ENCODE data around the gene BTG2. TPM values are rescaled to one million over a fixed set of nuclear protein-coding genes. Genes with fewer than 3 reads are reported as not detected.

Gene BTG2
- total RNA-seq, 1 experiment from 2014 or later: 2.9 TPM

DNA sequence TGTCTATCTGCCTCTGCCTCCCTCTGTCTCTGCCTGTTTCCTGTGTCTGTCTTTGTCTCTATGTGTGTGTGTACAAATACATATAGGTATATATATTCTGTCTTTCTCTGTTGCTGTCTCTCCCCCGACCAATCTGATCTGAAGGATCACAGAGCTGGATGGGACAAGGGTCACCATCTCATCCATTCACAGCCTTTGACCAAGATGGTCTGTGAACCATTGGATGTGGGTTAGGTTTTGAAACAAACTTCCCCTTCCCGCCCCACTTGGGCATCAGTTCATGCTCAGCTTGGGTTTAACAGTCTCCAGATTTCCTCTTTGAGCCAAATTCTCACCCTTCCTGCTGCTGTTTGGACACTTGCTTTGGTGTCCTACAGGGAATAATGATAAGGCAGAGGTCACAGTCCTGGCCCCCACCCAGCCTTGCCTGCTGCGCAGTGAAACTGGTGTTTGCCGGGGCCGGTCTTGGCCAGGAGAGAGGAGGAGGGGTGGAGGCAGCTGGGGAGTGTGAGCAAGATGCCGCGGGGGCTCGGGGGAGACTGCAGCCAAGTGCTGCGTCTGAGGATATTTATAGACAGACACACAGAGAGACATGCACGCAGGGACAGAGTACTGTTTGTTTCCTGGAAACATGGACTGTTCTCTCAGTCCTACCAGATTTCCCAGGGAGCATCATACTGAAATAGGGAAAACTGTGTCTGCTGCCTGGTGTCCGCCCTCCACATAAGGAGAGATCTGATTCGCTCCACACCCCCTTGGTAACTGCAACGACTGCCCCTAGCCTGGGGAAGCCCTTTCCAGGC lies 27.0 kb upstream of the BTG2 start:
- peak overlapping the region; percentile 2 for H3K4me2 ChIP-seq (ENCODE audit: insufficient read depth, insufficient read length, low read length)
- no peak overlapping the region for H3T11ph ChIP-seq (ENCODE audit: low read length)
- no peak overlapping the region for H4K91ac ChIP-seq (ENCODE audit: insufficient read length, low read depth, low read length)
- Mint-ChIP-seq H3K36me3 (ENCODE audit: insufficient read depth in 1 of 3, low read depth in 3 of 3) (no peaks in the 10 kb centered on the region), H3K9me3 (no peaks in the 10 kb centered on the region; a peak in 1 of 5 replicates), H3K4me1 (peaks cover 13 to 29% of the 10 kb centered on the region in 2 experiments), H3K27me3 (ENCODE audit: low read depth) (peaks cover 80% of the 10 kb centered on the region), H3K27ac (peak overlapping the region in 1 of 3 experiments; percentile 11; a peak in 1 of 7 replicates), H3K4me3 (peak overlapping the region in 1 of 2 experiments; percentile 61; a peak in 3 of 5 replicates)
- no peak overlapping the region for H2AK5ac ChIP-seq (ENCODE audit: insufficient read length, low read length)
- no peak overlapping the region for H3K9ac ChIP-seq (ENCODE audit: extremely low read depth, insufficient read length, low read length)
- H3K14ac ChIP-seq (ENCODE audit: insufficient read depth, low read length): no peak overlapping the region; the same call in 1 of the 2 replicates
- no peak overlapping the region for H2BK12ac ChIP-seq (ENCODE audit: insufficient read length, low read depth, low read length)
- H3K23me2 ChIP-seq (ENCODE audit: insufficient read length, low read depth, low read length, poor library complexity, severe bottlenecking): peaks cover under 1% of the 10 kb centered on the region
- H2BK15ac ChIP-seq (ENCODE audit: low read depth, low read length): no peak overlapping the region
- no peak overlapping the region for H4K8ac ChIP-seq (replicated peaks; ENCODE audit: insufficient read length, low read depth, low read length)
- H2AFZ ChIP-seq (ENCODE audit: low read length): no peak overlapping the region
- H4K20me1 ChIP-seq (ENCODE audit: control insufficient read depth, insufficient read depth, insufficient read length): peaks cover 2% of the 10 kb centered on the region
- H2BK20ac ChIP-seq (ENCODE audit: low read depth, low read length, poor library complexity, severe bottlenecking): no peak overlapping the region
- no peak overlapping the region for H3K4ac ChIP-seq (ENCODE audit: low read depth, low read length)
- no peak overlapping the region for H2BK120ac ChIP-seq (ENCODE audit: low read depth, low read length, poor library complexity, severe bottlenecking)
- no peak overlapping the region for H4K5ac ChIP-seq (ENCODE audit: insufficient read length, low read depth, low read length)
- no peak overlapping the region for H2BK5ac ChIP-seq (ENCODE audit: insufficient read length, low read length)
- H3K56ac ChIP-seq (ENCODE audit: insufficient read length, low read depth, low read length): no peak overlapping the region
- H3K23ac ChIP-seq (ENCODE audit: insufficient read length, low read depth, low read length): no peak overlapping the region
- H3K79me2 ChIP-seq (ENCODE audit: insufficient read depth, low read length): no peaks in the 10 kb centered on the region
- H3K9me3 ChIP-seq (ENCODE audit: control insufficient read depth, low read depth, low read length): no peaks in the 10 kb centered on the region
- peak; percentile 72 for DNase-seq
- no CpG with 5 or more reads among the region's 13 CpGs for WGBS (ENCODE audit: extremely low coverage, insufficient read length, low lambda C conversion rate)
- peaks cover 3% of the 10 kb centered on the region; the same call in 1 of the 2 replicates for H3K27me3 ChIP-seq (ENCODE audit: insufficient read depth, low read length)
- TF ChIP-seq CTCF (conservative IDR thresholded peaks at IDR 0.05): no peak
- H3K27ac ChIP-seq (ENCODE audit: insufficient read length, low read depth, low read length): no peak overlapping the region
- H3K4me1 ChIP-seq (ENCODE audit: insufficient read depth, low read length): no peaks in the 10 kb centered on the region
- no peaks in the 10 kb centered on the region for H3K79me1 ChIP-seq (ENCODE audit: insufficient read depth, low read depth, low read length, poor library complexity, severe bottlenecking)
- H3K18ac ChIP-seq (ENCODE audit: insufficient read length, low read depth, low read length): no peak overlapping the region
